GM12878 (cell line): ENCODE data around the gene CEACAM5. TPM values are rescaled to one million over a fixed set of nuclear protein-coding genes. Genes with fewer than 3 reads are reported as not detected.

ENCODE experiments used
- ATAC-seq: fragments of 200-7000 bp; cut with Tn5 transposase; 3 replicates; pipeline ENCODE4 v1.9.1; 2020; ENCODE audit warnings: mild to moderate bottlenecking, moderate library complexity
- BruUV-seq: library from RNA; stranded (reverse); fragments of 400-500 nt; replicated peaks from 2 replicates; lab custom pipeline; 2021; lab: Mats Ljungman, UMichigan
- CTCF ChIA-PET: fragments of 300-600 bp; sonication (Branson Sonifier 250); formaldehyde crosslinking; extraction: SDS; loops from one replicate; lab custom pipeline; 2021; ENCODE audit warnings: inconsistent platforms; lab: Yijun Ruan, JAX
- POLR2A ChIA-PET: fragments of 350-600 bp; formaldehyde crosslinking; extraction: SDS; loops from one replicate; lab custom pipeline; 2021; ENCODE audit warnings: inconsistent platforms; lab: Charles Lee
- RAD21 ChIA-PET: fragments of 300-600 bp; sonication (Branson Sonifier 250); formaldehyde crosslinking; loops from one replicate; lab custom pipeline; 2023; ENCODE audit warnings: antibody characterized with exemption; ENCODE audit not compliant: unreplicated experiment; lab: Charles Lee
- SMC1A ChIA-PET: fragments of 300-600 bp; sonication (Branson Sonifier 250); formaldehyde crosslinking; loops from one replicate; lab custom pipeline; 2023; ENCODE audit not compliant: unreplicated experiment, uncharacterized antibody; lab: Charles Lee
- DNase-seq: peaks from one replicate; pipeline ENCODE4 v3.0.0-alpha.2; 2011; ENCODE audit warnings: low read depth, low spot score
- FAIRE-seq: peaks from 3 replicates; lab custom pipeline; 2011; peaks lifted over from hg19 to GRCh38; lab: Jason Lieb, UNC
- H2AFZ ChIP-seq: 2 replicates; pipeline ENCODE4 v1.6.0; 2011; ENCODE audit warnings: low read depth, low read length, control low read depth; ENCODE audit not compliant: control insufficient read depth
- H3K27ac ChIP-seq: 2 replicates; pipeline ENCODE4 v1.5.1; 2011; ENCODE audit warnings: control low read depth; ENCODE audit not compliant: control insufficient read depth, insufficient read depth
- H3K27me3 ChIP-seq, 2 experiments: replicated peaks in 1 of 2; 2 replicates each; pipeline versions ENCODE4 v1.6.0 to v1.6.1; 2011; ENCODE audit warnings: low read length in 1 of 2; ENCODE audit not compliant: control insufficient read depth in 2 of 2, insufficient read depth in 2 of 2
- H3K36me3 ChIP-seq, 2 experiments: 2 replicates each; pipeline ENCODE4 v1.5.1; 2011; ENCODE audit warnings: low read length in 1 of 2; ENCODE audit not compliant: control insufficient read depth in 2 of 2, insufficient read depth in 2 of 2
- H3K4me1 ChIP-seq: 2 replicates; pipeline ENCODE4 v1.6.1; 2011; ENCODE audit warnings: mild to moderate bottlenecking, low read length, moderate library complexity, mixed read lengths; ENCODE audit not compliant: control insufficient read depth, insufficient read depth
- H3K4me2 ChIP-seq: 2 replicates; pipeline ENCODE4 v1.6.0; 2011; ENCODE audit warnings: control low read depth; ENCODE audit not compliant: control insufficient read depth, insufficient read depth
- H3K4me3 ChIP-seq: fragments of 200-600 bp; sonication (generic); 2 replicates; pipeline ENCODE4 v1.5.1; 2016
- H3K79me2 ChIP-seq: 2 replicates; pipeline ENCODE4 v1.6.0; 2011; ENCODE audit warnings: low read length; ENCODE audit not compliant: control insufficient read depth, insufficient read depth
- H3K9ac ChIP-seq: 2 replicates; pipeline ENCODE4 v1.8.0; 2011; ENCODE audit warnings: low read length, control low read depth, mixed read lengths; ENCODE audit not compliant: control insufficient read depth, insufficient read depth
- H3K9me3 ChIP-seq: replicated peaks from 3 replicates; pipeline ENCODE4 v1.5.1; 2011; ENCODE audit warnings: mild to moderate bottlenecking, low read length; ENCODE audit not compliant: control insufficient read depth, insufficient read depth
- H4K20me1 ChIP-seq: 2 replicates; pipeline ENCODE4 v1.6.0; 2011; ENCODE audit not compliant: control insufficient read depth, insufficient read depth
- BMI1 ChIP-seq: fragments of 450-650 bp; IDR thresholded peaks from 2 replicates; pipeline ENCODE4 v1.6.1; 2016; ENCODE audit warnings: mild to moderate bottlenecking, moderate library complexity, borderline replicate concordance
- CEBPB ChIP-seq, 2 experiments: fragments of 150-350 bp in 1 of 2; IDR thresholded peaks; 2 replicates each; pipeline ENCODE4 v1.6.1; 2012 to 2014; ENCODE audit warnings: low read depth in 2 of 2, low read length in 2 of 2, borderline replicate concordance in 1 of 2, inconsistent platforms in 1 of 2
- CUX1 ChIP-seq: IDR thresholded peaks from 2 replicates; pipeline ENCODE4 v1.6.1; 2012; ENCODE audit warnings: improper control_type of control experiment, low read depth, low read length; ENCODE audit not compliant: insufficient replicate concordance
- FOXM1 ChIP-seq: IDR thresholded peaks from 2 replicates; pipeline ENCODE4 v1.6.1; 2012; ENCODE audit warnings: low read depth, mild to moderate bottlenecking, inconsistent platforms, low read length, moderate library complexity
- GABPA ChIP-seq: IDR thresholded peaks from 2 replicates; pipeline ENCODE4 v1.6.1; 2014; ENCODE audit warnings: antibody characterized with exemption, low read depth, mild to moderate bottlenecking, inconsistent platforms
- IKZF1 ChIP-seq: fragments of 450-650 bp; conservative IDR thresholded peaks from 2 replicates; pipeline ENCODE4 v1.6.1; 2017; ENCODE audit warnings: antibody characterized with exemption, mild to moderate bottlenecking
- IKZF2 ChIP-seq, 2 experiments: fragments of 450-650 bp; IDR thresholded peaks; 2 replicates each; pipeline ENCODE4 v1.6.1; 2017; ENCODE audit warnings: mild to moderate bottlenecking in 2 of 2, moderate library complexity in 2 of 2
- KDM1A ChIP-seq: fragments of 200-600 bp; sonication (generic); IDR thresholded peaks from 2 replicates; pipeline ENCODE4 v1.6.1; 2016; ENCODE audit warnings: borderline replicate concordance
- NR2C2 ChIP-seq: IDR thresholded peaks from 2 replicates; pipeline ENCODE4 v1.6.1; 2011; ENCODE audit warnings: borderline replicate concordance, low read depth; ENCODE audit not compliant: control insufficient read depth, insufficient read length
- RAD21 ChIP-seq: IDR thresholded peaks from 2 replicates; pipeline ENCODE4 v1.6.1; 2011; ENCODE audit warnings: mild to moderate bottlenecking, low read depth, low read length, moderate library complexity; ENCODE audit not compliant: insufficient read depth
- SIN3A ChIP-seq: IDR thresholded peaks from 2 replicates; pipeline ENCODE4 v1.6.1; 2012; ENCODE audit warnings: low read depth, low read length, improper control_type of control experiment
- STAT1 ChIP-seq: fragments of 450-650 bp; conservative IDR thresholded peaks from 2 replicates; pipeline ENCODE4 v1.6.1; 2014; ENCODE audit warnings: antibody characterized with exemption, mild to moderate bottlenecking
- ZBTB40 ChIP-seq: fragments of 450-650 bp; IDR thresholded peaks from 2 replicates; pipeline ENCODE4 v1.6.1; 2016; ENCODE audit warnings: mild to moderate bottlenecking, moderate library complexity, borderline replicate concordance
- ZNF274 ChIP-seq: IDR thresholded peaks from one replicate; pipeline ENCODE4 v1.8.0; 2011; ENCODE audit not compliant: insufficient read length, insufficient read depth
- WGBS: methylation state at CpG from one replicate; pipeline ENCODE4 v1.1.6; 2016; ENCODE audit warnings: low lambda C conversion rate; ENCODE audit not compliant: insufficient replicate concordance, insufficient coverage; ENCODE audit errors: missing lambda C conversion rate; 5-methylcytosine and 5-hydroxymethylcytosine counted together
- in situ Hi-C: fragments of 300-500 bp; cut with MboI; formaldehyde crosslinking; loops from 9 replicates; pipeline ENCODE4 v1.14.3; 2018; ENCODE audit warnings: mixed read lengths
- intact Hi-C: fragments of 100-400 bp; cut with micrococcal nuclease; formaldehyde crosslinking; loops from one replicate; pipeline ENCODE4 v1.14.2; 2022; ENCODE audit not compliant: unreplicated experiment
- polyA plus RNA-seq, 11 experiments: library from polyadenylated mRNA; depleted of rRNA in 4 of 11; unstranded in 6 of 11; stranded (reverse) in 5 of 11; fragments of >200 nt; fragmentation: Nextera tagmentation in 4 of 11; fragmentation: Illumina TruSeq in 1 of 11; extraction: Ambion mirVana in 4 of 11; extraction: Trizol in 1 of 11; gene quantifications; 1 replicate in 1 of 11; 2 replicates in 10 of 11; pipeline versions ENCODE4 v1.2.1 to v1.2.3, GENCODE V29; 2011 to 2016; ENCODE audit warnings: inconsistent platforms in 2 of 11, missing spikeins in 2 of 11, low read depth in 1 of 11
- total RNA-seq, 4 experiments: library from RNA; depleted of rRNA in 3 of 4; stranded (reverse); fragments of >200 nt in 3 of 4; fragmentation: Illumina TruSeq in 1 of 4; extraction: Trizol in 1 of 4; gene quantifications; 2 replicates each; pipeline versions ENCODE4 v1.2.1 to v1.2.3, GENCODE V29; 2013 to 2021

CEACAM5 gene
- total and polyA plus RNA-seq, 10 of the 15 experiments (the other 5 are each of a cell fraction or from before 2014, with no cell fraction given), result 0.38 TPM; not detected in 9

- H2AFZ ChIP-seq, result no peak overlapping the region
- ATAC-seq, result no peak
- no peak overlapping the region for H3K27ac ChIP-seq
- ChIA-PET CTCF (interaction anchor here (2.1 kb wide), 1 partner anchor 41 kb away, joined by 5 read pairs; no protein-coding TSS in a partner anchor), RAD21 (no interaction called here), SMC1A (interaction anchor here (1.1 to 1.3 kb wide), 2 partner anchors 45 to 96 kb away, joined by 3 to 4 read pairs; no protein-coding TSS in a partner anchor), POLR2A (no interaction called here)
- H4K20me1 ChIP-seq, result no peaks in the 10 kb centered on the region
- no TSS peak for BruUV-seq
- 10% methylated on average over 3 of the region's 3 CpGs for WGBS
- no peak for DNase-seq
- peaks cover 0 to 8% of the 10 kb centered on the region in 2 experiments; a peak in 2 of 4 replicates for H3K27me3 ChIP-seq
- H3K36me3 ChIP-seq, result no peaks in the 10 kb centered on the region
- no peak overlapping the region for H3K9ac ChIP-seq
- no peaks in the 10 kb centered on the region for H3K79me2 ChIP-seq
- H3K4me1 ChIP-seq, result no peaks in the 10 kb centered on the region
- no peak overlapping the region for H3K4me2 ChIP-seq
- no peak for FAIRE-seq
- no peaks in the 10 kb centered on the region for H3K9me3 ChIP-seq
- intact Hi-C loops, result no loop called here
- no peak overlapping the region for H3K4me3 ChIP-seq
- in situ Hi-C loops, result no loop called here
- no peak for TF ChIP-seq CUX1
- no peak for TF ChIP-seq SIN3A
- no peak for TF ChIP-seq FOXM1
- no peak for TF ChIP-seq KDM1A
- no peak for TF ChIP-seq IKZF2 (IDR thresholded peaks at IDR 0.05)
- TF ChIP-seq IKZF1, result no peak
- TF ChIP-seq STAT1, result no peak
- no peak for TF ChIP-seq GABPA
- no peak for TF ChIP-seq CEBPB (IDR thresholded peaks at IDR 0.05; ENCODE audit: borderline replicate concordance in 1 of 2, low read depth in 2 of 2, low read length in 2 of 2)
- no peak for TF ChIP-seq ZNF274
- TF ChIP-seq NR2C2, result no peak
- TF ChIP-seq RAD21, result no peak
- no peak for TF ChIP-seq ZBTB40
- TF ChIP-seq BMI1, result no peak
These were observed 39.6 kb downstream of the CEACAM5 start for GRCh38 chr19:41748012-41748411.
